Thyroid gland (tissue), 4 donors: ENCODE measurements around the gene NSG1. TPM values are rescaled to one million over a fixed set of nuclear protein-coding genes. Genes with fewer than 3 reads are reported as not detected.

Source experiments
- DNase-seq, 2 donors: peaks; one replicate each; pipeline ENCODE4 v3.0.0-alpha.2; 2019
- H3K27ac ChIP-seq, 3 donors: fragments of 200-600 bp; sonication (generic); 1 replicate in 2 of 3; 2 replicates in 1 of 3; pipeline ENCODE4 v1.5.1; 2016 to 2019; ENCODE audit warnings: mild to moderate bottlenecking in 1 of 3, moderate library complexity in 1 of 3
- H3K27me3 ChIP-seq: fragments of 200-600 bp; sonication (generic); one replicate; pipeline ENCODE4 v1.5.1; 2019
- H3K36me3 ChIP-seq, 2 donors: fragments of 200-600 bp; sonication (generic); one replicate each; pipeline ENCODE4 v1.5.1; 2016 to 2019
- H3K4me1 ChIP-seq, 2 donors: fragments of 200-600 bp; sonication (generic); one replicate each; pipeline ENCODE4 v1.5.1; 2017 to 2019
- H3K4me3 ChIP-seq, 3 donors: fragments of 200-600 bp; sonication (generic); replicated peaks in 1 of 3; 1 replicate in 2 of 3; 2 replicates in 1 of 3; pipeline ENCODE4 v1.5.1; 2016; ENCODE audit warnings: mild to moderate bottlenecking in 1 of 3
- H3K9me3 ChIP-seq: fragments of 200-600 bp; sonication (generic); one replicate; pipeline ENCODE4 v1.5.1; 2017
- POLR2A ChIP-seq, 2 donors: fragments of 450-650 bp; IDR thresholded peaks; one replicate each; pipeline ENCODE4 v1.6.1; 2017; ENCODE audit warnings: antibody characterized with exemption in 2 of 2, mild to moderate bottlenecking in 2 of 2, moderate library complexity in 1 of 2
- WGBS, 2 donors: methylation state at CpG; one replicate each; pipeline ENCODE4 v1.1.5; 2017; 5-methylcytosine and 5-hydroxymethylcytosine counted together
- intact Hi-C: fragments of 100-400 bp; cut with DNase I; formaldehyde crosslinking; loops from one replicate; pipeline ENCODE4 v1.15.1; 2023
- total RNA-seq, 4 donors: library from RNA; depleted of rRNA; stranded (reverse); fragments of >200 nt; gene quantifications; one replicate each; pipeline ENCODE4 v1.2.3, GENCODE V29; 2016
- TF ChIP-seq, protein P1 (sequence below), 6 experiments: fragments of 200-600 bp in 3 of 6; fragments of 450-650 bp in 3 of 6; sonication (generic) in 3 of 6; IDR thresholded peaks; one replicate each; pipeline ENCODE4 v1.5.1; 2016 to 2019; ENCODE audit warnings: antibody characterized with exemption in 6 of 6, mild to moderate bottlenecking in 2 of 6, inconsistent platforms in 1 of 6, moderate library complexity in 1 of 6

Gene NSG1
- total RNA-seq, 4 donors from 2014 or later, result 0.40 to 0.44 TPM; not detected in 2

DNA sequence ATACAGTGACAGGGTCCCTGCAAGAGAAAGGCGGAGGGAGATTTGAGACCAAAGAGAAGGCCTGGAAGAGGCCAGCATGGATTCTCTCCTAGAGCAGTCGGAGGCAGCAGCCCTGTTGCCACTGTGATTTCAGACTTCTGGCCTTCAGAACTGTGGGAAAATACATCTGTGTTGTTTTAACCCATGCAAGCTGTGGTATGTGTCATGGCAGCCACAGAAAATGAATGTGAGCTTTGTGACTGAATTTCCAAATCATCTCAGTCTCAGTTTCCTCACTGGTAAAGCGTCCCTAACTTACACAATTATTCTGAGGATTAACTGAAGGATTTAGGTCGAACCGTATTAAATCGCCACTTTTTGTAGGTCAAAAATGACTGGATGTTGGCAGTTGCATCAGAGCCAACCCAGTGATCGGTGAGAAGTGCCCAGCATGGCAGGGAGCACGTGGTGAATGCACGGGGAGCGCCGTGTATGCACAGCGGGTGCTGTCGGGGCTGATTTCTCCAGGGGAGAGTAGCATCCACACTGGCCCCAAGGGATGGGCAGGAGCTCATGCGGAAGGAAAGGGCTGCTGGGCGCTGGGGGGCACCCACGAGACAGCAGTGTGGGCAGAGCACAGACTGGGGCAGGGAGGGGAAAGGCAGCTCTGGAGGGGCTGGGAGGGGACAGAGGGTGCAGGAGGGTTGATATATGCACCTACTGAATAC is 23.8 kb upstream of the NSG1 start:
- WGBS, 2 donors, result 78 to 79% methylated on average over 16 of the region's 16 CpGs
- Histone ChIP-seq H3K4me3 (no peak overlapping the region), H3K27me3 (no peaks in the 10 kb centered on the region), H3K9me3 (no peaks in the 10 kb centered on the region), H3K36me3 (no peaks in the 10 kb centered on the region), H3K4me1 (no peaks in the 10 kb centered on the region), H3K27ac (no peak overlapping the region)
- TF ChIP-seq, protein P1, sequence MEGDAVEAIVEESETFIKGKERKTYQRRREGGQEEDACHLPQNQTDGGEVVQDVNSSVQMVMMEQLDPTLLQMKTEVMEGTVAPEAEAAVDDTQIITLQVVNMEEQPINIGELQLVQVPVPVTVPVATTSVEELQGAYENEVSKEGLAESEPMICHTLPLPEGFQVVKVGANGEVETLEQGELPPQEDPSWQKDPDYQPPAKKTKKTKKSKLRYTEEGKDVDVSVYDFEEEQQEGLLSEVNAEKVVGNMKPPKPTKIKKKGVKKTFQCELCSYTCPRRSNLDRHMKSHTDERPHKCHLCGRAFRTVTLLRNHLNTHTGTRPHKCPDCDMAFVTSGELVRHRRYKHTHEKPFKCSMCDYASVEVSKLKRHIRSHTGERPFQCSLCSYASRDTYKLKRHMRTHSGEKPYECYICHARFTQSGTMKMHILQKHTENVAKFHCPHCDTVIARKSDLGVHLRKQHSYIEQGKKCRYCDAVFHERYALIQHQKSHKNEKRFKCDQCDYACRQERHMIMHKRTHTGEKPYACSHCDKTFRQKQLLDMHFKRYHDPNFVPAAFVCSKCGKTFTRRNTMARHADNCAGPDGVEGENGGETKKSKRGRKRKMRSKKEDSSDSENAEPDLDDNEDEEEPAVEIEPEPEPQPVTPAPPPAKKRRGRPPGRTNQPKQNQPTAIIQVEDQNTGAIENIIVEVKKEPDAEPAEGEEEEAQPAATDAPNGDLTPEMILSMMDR (IDR thresholded peaks at IDR 0.05), result no peak
- no peak for TF ChIP-seq POLR2A (IDR thresholded peaks at IDR 0.05)
- no peak for DNase-seq
- intact Hi-C loops, result no loop called here

DNA sequence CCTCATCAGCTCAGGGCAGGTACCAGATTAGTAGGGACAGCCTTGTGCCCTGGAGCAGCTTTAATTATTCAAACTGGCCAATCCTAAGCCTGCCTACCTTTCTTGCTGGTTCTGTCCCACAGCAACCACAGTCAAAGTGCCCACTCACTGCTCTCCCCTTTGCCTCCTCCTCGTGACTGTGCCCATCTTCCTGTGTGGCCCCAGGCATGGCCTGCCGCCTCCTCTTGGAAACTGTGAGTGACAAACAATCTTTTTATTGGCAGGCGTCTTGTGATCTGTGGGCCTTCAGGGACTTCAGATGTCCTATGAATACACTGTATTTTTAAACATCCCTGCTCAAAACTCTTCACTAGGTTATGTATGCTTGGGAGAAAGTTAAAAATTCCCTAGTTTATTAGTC is 22.8 kb upstream of the NSG1 start:
- no peaks in the 10 kb centered on the region for H3K9me3 ChIP-seq
- H3K27ac ChIP-seq, result no peak overlapping the region
- H3K4me1 ChIP-seq, result no peaks in the 10 kb centered on the region
- TF ChIP-seq, protein P1 (IDR thresholded peaks at IDR 0.05), result no peak
- no peak for TF ChIP-seq POLR2A (IDR thresholded peaks at IDR 0.05)
- WGBS, 2 donors, result 85 to 89% methylated on average over 3 of the region's 3 CpGs
- no peak overlapping the region for H3K4me3 ChIP-seq
- no peak for DNase-seq
- H3K27me3 ChIP-seq, result no peaks in the 10 kb centered on the region
- no peaks in the 10 kb centered on the region for H3K36me3 ChIP-seq
- intact Hi-C loops, result no loop called here

DNA sequence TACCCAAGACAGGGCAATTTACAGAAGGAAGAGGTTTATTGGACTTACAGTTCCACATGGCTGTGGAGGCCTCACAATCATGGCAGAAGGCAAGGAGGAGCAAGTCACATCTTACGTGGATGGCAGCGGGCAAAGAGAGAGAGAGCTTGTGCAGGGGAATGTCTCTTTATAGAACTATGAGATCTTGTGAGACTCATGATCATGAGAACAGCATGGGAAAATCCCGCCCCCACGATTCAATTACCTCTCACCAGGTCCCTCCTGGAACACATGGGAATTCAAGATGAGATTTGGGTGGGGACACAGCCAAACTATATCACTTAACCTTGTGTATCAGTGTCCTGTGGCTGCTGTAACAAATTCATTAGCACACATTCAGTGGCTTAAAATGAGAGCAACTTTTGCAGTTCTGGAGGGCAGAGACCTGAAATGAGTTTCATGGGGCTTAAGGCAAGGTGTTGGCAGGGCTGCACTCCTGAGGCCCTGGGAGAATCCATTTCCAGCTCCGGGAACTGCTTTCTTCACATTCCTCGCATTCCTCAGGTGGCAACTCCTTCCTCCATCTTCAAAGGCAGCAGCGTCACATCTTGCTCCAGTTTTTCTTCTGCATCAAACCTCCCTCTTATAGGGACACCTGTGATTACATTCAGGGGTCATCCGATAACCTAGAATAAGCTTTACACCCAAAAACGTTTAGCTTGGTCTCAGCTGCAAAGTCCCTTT is 22.3 kb upstream of the NSG1 start:
- intact Hi-C loops, result no loop called here
- H3K27me3 ChIP-seq, result no peaks in the 10 kb centered on the region
- 77% methylated on average over 9 of the region's 9 CpGs for WGBS, 2 donors
- H3K27ac ChIP-seq, result no peak overlapping the region
- no peak for DNase-seq
- H3K36me3 ChIP-seq, result no peaks in the 10 kb centered on the region
- H3K4me1 ChIP-seq, result no peaks in the 10 kb centered on the region
- H3K9me3 ChIP-seq, result no peaks in the 10 kb centered on the region
- TF ChIP-seq POLR2A (IDR thresholded peaks at IDR 0.05), result no peak
- TF ChIP-seq, protein P1 (IDR thresholded peaks at IDR 0.05), result no peak
- H3K4me3 ChIP-seq, result no peak overlapping the region

DNA sequence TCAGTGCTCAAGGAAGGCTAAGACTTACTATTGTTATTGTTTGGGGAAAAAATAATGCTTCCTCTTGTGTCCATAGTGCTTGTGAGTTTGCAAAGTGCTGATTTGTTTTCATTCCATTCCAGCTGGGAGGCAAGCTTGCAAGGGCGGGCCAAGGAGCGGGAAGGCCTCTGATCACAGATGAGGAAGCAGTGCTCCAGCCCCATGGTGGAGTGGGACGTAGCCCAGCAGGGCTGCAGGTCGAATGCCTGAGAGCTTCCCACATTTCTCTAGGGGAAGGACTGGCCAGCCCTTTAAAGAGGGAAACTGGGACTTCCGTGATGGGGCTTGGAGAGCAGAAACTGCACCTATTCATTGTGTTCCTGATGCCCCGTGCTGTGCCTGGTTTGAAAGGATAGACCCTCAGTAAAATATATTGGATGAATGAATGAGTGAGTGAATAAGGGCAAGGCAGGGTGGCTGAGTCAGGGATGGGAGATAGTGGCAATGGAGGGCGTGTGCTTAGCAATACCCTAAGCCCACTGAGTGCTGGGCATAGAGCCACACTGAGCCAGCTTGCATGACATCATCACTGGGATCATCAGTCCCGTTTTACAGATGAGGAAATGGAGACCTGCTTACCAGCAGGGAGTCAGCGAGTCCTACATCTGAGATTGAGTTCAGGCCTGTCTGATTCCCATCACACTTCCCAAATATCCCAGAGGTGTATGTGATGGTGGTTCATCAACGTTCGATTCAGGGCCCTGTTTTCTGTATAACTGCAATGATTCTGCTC is 17.9 kb upstream of the NSG1 start:
- no peak overlapping the region for H3K4me3 ChIP-seq
- WGBS, 2 donors, result 63 to 67% methylated on average over 11 of the region's 11 CpGs

More for the DNA sequence above, 17.9 kb upstream of the NSG1 start:
- Histone ChIP-seq H3K4me1 (no peaks in the 10 kb centered on the region), H3K27ac (no peak overlapping the region), H3K36me3 (no peaks in the 10 kb centered on the region), H3K27me3 (no peaks in the 10 kb centered on the region), H3K9me3 (no peaks in the 10 kb centered on the region)
- DNase-seq, result no peak
- intact Hi-C loops, result no loop called here
- no peak for TF ChIP-seq POLR2A (IDR thresholded peaks at IDR 0.05)
- TF ChIP-seq, protein P1 (IDR thresholded peaks at IDR 0.05), result no peak
